HS-27A (cell line): ENCODE data around the gene CASP10.

Experiments used
- DNase-seq: peaks from one replicate; pipeline ENCODE4 v3.0.0-alpha.2; 2012; ENCODE audit warnings: low read depth, missing footprints

The CASP10 gene

GRCh38 chr2:201258666-201259615, 76.0 kb downstream of the CASP10 start:
- DNase-seq: no peak

GRCh38 chr2:201260302-201260800, 77.4 kb downstream of the CASP10 start, which contains the start of gene CASP8:
Gene CASP8 (plus strand): TSS chr2:201260536. CDS start chr2:201266487, 5,951 bp downstream.
- no peak for DNase-seq

GRCh38 chr2:201261471-201261870, 78.5 kb downstream of the CASP10 start:
- no peak for DNase-seq

- no peak for DNase-seq
Observed at GRCh38 chr2:201261906-201262305, 79.0 kb downstream of the CASP10 start.

GRCh38 chr2:201262718-201263117, 79.8 kb downstream of the CASP10 start:
- no peak for DNase-seq

GRCh38 chr2:201263779-201264178, 80.8 kb downstream of the CASP10 start:
- DNase-seq: no peak

- DNase-seq: no peak
Observed at GRCh38 chr2:201264472-201265173, 81.7 kb downstream of the CASP10 start.

- no peak for DNase-seq
Observed at GRCh38 chr2:201266629-201267028, 83.7 kb downstream of the CASP10 start.

- DNase-seq: no peak
Observed at GRCh38 chr2:201267278-201268030, 84.5 kb downstream of the CASP10 start.

GRCh38 chr2:201269764-201270163, 86.8 kb downstream of the CASP10 start:
- no peak for DNase-seq

- no peak for DNase-seq
Observed at GRCh38 chr2:201270293-201271001, 87.5 kb downstream of the CASP10 start.

GRCh38 chr2:201271917-201272316, 89.0 kb downstream of the CASP10 start:
- no peak for DNase-seq

GRCh38 chr2:201273330-201273983, 90.5 kb downstream of the CASP10 start:
- DNase-seq: no peak

- DNase-seq: no peak
Observed at GRCh38 chr2:201275069-201275468, 92.1 kb downstream of the CASP10 start.

- DNase-seq: no peak
Observed at GRCh38 chr2:201275990-201276389, 93.0 kb downstream of the CASP10 start.

- no peak for DNase-seq
Observed at GRCh38 chr2:201276511-201276910, 93.6 kb downstream of the CASP10 start.
